Measurements from ENCODE around the gene FLNC. TPM values are rescaled to one million over a fixed set of nuclear protein-coding genes. Genes with fewer than 3 reads are reported as not detected.

The FLNC gene
- total RNA-seq, 4 donors from 2014 or later = 16.5 to 126 (median 105) TPM

DNA sequence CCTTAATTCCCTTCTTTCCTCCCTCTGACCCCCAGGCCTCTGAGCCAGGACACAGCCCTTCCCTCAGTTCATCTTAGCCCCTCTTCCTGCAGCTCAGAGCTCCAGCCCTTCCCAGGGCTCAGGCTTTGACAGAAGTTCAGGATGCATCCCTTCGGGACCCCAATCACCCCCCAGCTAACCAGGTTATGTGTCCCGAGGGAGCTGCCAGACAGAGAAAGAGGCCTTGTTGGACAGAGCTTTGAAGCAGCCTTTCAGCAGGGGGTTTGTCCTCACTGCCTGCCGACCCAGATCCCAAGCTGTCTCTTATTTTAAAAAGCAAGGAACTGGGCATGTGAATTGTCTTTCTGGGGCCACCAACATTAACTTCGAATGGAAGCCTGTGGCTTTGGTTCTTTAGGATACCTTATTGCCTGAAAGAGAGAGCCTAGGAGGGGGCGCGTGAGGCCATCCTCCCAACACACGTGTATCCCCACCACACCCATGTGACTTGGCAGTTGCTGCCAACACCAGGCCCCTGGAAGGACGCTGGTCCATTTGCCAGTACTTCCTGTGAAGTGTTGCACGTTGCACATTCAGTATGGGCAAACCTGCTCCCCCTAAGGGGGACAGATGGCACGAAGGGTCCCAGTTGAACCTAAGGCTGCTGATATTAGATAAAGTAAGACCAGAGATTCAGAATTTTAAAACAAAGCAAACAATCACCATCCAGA lies 37.6 kb upstream of the FLNC start:
- Histone ChIP-seq H3K27ac (no peak overlapping the region), H3K27me3 (no peaks in the 10 kb centered on the region), H3K4me1 (peaks cover 0 to 14% of the 10 kb centered on the region in 2 donors), H3K4me3 (peak overlapping the region in 1 of 2 donors; percentile 77), H3K36me3 (no peaks in the 10 kb centered on the region), H3K9me3 (no peaks in the 10 kb centered on the region)
- DNase-seq = no peak
- TF ChIP-seq POLR2A (IDR thresholded peaks at IDR 0.05) = no peak
- TF ChIP-seq, protein P1, sequence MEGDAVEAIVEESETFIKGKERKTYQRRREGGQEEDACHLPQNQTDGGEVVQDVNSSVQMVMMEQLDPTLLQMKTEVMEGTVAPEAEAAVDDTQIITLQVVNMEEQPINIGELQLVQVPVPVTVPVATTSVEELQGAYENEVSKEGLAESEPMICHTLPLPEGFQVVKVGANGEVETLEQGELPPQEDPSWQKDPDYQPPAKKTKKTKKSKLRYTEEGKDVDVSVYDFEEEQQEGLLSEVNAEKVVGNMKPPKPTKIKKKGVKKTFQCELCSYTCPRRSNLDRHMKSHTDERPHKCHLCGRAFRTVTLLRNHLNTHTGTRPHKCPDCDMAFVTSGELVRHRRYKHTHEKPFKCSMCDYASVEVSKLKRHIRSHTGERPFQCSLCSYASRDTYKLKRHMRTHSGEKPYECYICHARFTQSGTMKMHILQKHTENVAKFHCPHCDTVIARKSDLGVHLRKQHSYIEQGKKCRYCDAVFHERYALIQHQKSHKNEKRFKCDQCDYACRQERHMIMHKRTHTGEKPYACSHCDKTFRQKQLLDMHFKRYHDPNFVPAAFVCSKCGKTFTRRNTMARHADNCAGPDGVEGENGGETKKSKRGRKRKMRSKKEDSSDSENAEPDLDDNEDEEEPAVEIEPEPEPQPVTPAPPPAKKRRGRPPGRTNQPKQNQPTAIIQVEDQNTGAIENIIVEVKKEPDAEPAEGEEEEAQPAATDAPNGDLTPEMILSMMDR (IDR thresholded peaks at IDR 0.05) = no peak
- intact Hi-C loops (cut with DNase I; ENCODE audit: low total_unique reads) = loop anchor here (5.0 kb wide), 1 partner anchor 80 kb away; no protein-coding TSS in a partner anchor

DNA sequence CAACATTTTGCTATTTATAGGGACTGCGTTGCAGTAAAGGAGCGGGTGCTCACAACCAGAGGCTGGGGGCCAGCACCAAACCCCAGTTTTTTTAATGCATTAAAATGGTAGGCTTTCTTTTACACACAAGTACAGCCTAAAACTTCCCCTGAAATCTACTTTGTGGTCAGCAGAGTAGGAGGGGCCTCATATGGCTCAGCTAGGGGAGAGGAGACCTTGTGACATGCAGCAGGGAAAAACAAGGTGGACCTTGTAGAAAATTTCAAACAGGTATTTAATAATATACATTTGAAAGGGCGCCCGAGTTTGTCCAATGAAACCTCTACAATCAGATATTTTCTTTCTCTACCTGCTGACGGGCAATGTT lies 37.0 kb upstream of the FLNC start:
- H3K27ac ChIP-seq = no peak overlapping the region
- no peak for DNase-seq
- no peaks in the 10 kb centered on the region for H3K27me3 ChIP-seq
- no peak overlapping the region for H3K4me3 ChIP-seq
- intact Hi-C loops (cut with DNase I; ENCODE audit: low total_unique reads) = loop anchor here (5.0 kb wide), 1 partner anchor 79 kb away; no protein-coding TSS in a partner anchor
- H3K4me1 ChIP-seq = peaks cover 0 to 14% of the 10 kb centered on the region in 2 donors
- H3K36me3 ChIP-seq = no peaks in the 10 kb centered on the region
- no peaks in the 10 kb centered on the region for H3K9me3 ChIP-seq
- no peak for TF ChIP-seq POLR2A (IDR thresholded peaks at IDR 0.05)
- TF ChIP-seq, protein P1 (IDR thresholded peaks at IDR 0.05) = no peak

GRCh38 chr7:128794020-128794419 lies 36.2 kb upstream of the FLNC start:
- intact Hi-C loops (cut with DNase I; ENCODE audit: low total_unique reads) = loop anchor here (5.0 kb wide), 1 partner anchor 78 kb away; no protein-coding TSS in a partner anchor
- H3K27ac ChIP-seq = no peak overlapping the region
- H3K36me3 ChIP-seq = no peaks in the 10 kb centered on the region
- H3K27me3 ChIP-seq = no peaks in the 10 kb centered on the region
- peaks cover 0 to 14% of the 10 kb centered on the region in 2 donors for H3K4me1 ChIP-seq
- TF ChIP-seq, protein P1 (IDR thresholded peaks at IDR 0.05) = no peak
- no peak for TF ChIP-seq POLR2A (IDR thresholded peaks at IDR 0.05)
- no peak for DNase-seq
- no peaks in the 10 kb centered on the region for H3K9me3 ChIP-seq
- H3K4me3 ChIP-seq = no peak overlapping the region

DNA sequence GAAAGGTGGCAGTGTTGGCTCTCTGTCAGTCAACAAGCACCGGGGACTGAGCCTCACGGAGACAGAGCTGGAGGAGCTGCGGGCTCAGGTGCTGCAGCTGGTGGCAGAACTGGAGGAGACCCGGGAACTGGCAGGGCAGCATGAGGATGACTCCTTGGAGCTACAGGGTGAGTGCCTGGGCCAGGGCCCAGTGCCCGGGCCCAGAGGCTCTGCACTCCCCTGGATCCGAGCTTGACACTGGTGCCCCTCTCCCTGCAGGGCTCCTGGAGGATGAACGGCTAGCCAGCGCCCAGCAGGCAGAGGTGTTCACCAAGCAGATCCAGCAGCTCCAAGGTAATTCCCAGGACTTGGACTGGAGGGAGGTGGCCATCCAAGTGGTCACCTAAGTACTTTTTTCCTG lies 35.8 kb upstream of the FLNC start:
- DNase-seq = no peak
- Histone ChIP-seq H3K4me3 (no peak overlapping the region), H3K27ac (no peak overlapping the region), H3K9me3 (no peaks in the 10 kb centered on the region), H3K4me1 (peaks cover 0 to 14% of the 10 kb centered on the region in 2 donors), H3K36me3 (no peaks in the 10 kb centered on the region), H3K27me3 (no peaks in the 10 kb centered on the region)
- TF ChIP-seq, protein P1 (IDR thresholded peaks at IDR 0.05) = no peak
- TF ChIP-seq POLR2A (IDR thresholded peaks at IDR 0.05) = no peak
- intact Hi-C loops (cut with DNase I; ENCODE audit: low total_unique reads) = loop anchor here (5.0 kb wide), 1 partner anchor 78 kb away; no protein-coding TSS in a partner anchor

DNA sequence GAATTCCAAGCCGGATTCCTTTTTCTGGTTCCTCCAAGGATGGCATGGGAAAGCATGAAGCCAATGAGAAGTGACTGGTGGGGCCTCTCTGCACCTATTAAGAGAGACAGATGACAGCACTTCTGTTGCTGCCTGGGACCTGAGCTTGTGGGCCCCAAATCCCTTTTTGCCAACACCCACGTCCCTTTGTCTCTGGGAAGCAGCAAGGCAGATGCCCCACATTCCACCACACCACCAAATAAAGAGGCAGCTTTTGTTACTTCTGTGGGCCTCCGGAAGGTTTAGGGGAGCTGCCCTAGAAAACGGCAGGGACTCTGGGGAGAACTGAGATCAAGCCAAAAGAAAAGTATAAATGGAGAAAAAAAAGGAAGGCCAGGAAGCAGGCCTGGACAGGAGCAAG lies 35.1 kb upstream of the FLNC start:
- TF ChIP-seq, protein P1 (IDR thresholded peaks at IDR 0.05) = no peak
- TF ChIP-seq POLR2A (IDR thresholded peaks at IDR 0.05) = no peak
- Histone ChIP-seq H3K4me3 (no peak overlapping the region), H3K9me3 (no peaks in the 10 kb centered on the region), H3K4me1 (peaks cover 0 to 14% of the 10 kb centered on the region in 2 donors), H3K36me3 (no peaks in the 10 kb centered on the region), H3K27ac (no peak overlapping the region), H3K27me3 (no peaks in the 10 kb centered on the region)
- no peak for DNase-seq
- intact Hi-C loops (cut with DNase I; ENCODE audit: low total_unique reads) = no loop called here

Data from uterus (tissue), 4 donors.